Loucy (cell line): ENCODE data around the gene CELSR2.

ENCODE experiments used
- CTCF ChIP-seq: fragments of 200-600 bp; sonication (generic); conservative IDR thresholded peaks from 2 replicates; pipeline ENCODE4 v1.5.1; 2014; ENCODE audit warnings: mild to moderate bottlenecking, antibody characterized with exemption, low read length
- EZH2phosphoT487 ChIP-seq: fragments of 200-600 bp; IDR thresholded peaks from 2 replicates; pipeline ENCODE4 v1.6.1; 2018; ENCODE audit warnings: antibody characterized with exemption, mild to moderate bottlenecking, moderate library complexity, borderline replicate concordance

DNA sequence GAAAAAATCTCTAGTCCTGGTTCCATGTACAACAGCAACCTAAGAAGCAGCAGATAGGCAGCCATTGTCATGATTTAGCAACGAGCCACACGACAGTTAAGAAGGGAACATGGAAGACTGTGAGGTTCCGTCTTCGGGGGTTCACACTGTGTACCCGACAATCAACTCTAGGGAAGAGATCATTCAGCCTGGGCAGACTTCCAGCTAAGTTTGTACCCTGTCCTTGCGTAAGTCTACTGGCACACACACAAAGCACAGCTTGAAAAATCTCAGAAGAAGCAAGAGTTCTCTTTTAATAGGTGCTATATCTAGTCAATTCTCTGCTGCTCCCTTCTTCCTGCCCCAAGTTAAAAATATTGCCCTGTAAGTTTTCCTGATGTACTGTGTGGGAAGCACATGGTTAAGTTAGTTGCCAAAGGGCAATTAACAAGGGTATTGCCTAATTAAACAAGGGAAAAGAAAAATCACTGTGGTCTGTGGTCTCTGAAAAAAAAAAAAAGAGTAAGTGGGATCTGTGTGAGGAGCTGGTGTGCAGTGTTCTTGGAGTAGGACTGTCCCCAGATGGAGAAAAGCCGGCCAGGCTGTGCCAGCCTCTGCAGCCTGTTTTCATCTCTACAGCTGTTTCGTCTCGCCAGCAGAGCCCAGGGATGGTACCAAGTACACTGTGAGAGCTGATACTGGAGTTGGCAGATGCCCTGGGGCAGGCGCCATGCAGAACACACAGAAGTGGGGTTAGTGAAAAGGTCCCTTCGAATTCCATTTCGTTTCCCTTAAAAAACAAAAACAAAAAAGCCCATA is 63.8 kb downstream of the CELSR2 start:
- TF ChIP-seq CTCF (no peak), EZH2phosphoT487 (no peak)
